ENCODE data around the gene PPP2R5D.
"Not testable (repeated sequence)": the region's sequence is repeated elsewhere in the genome, so short reads cannot be mapped to it uniquely, and the experiment has no call there.

Gene PPP2R5D

GRCh38 chr6:42996513-42996912 is 12.1 kb downstream of the PPP2R5D start:
- no peak for DNase-seq

GRCh38 chr6:42998205-42998604 is 13.8 kb downstream of the PPP2R5D start:
- DNase-seq = not testable (repeated sequence)

GRCh38 chr6:43001843-43002242 is 17.5 kb downstream of the PPP2R5D start:
- no peak for DNase-seq

GRCh38 chr6:43005844-43006243 is 21.5 kb downstream of the PPP2R5D start:
- no peak for DNase-seq

GRCh38 chr6:43006251-43006650 is 21.9 kb downstream of the PPP2R5D start:
- no peak for DNase-seq

- no peak for DNase-seq
Observed at GRCh38 chr6:43007126-43007525, 22.8 kb downstream of the PPP2R5D start.

- DNase-seq = no peak
Observed at GRCh38 chr6:43009124-43009523, 24.8 kb downstream of the PPP2R5D start.

GRCh38 chr6:43011207-43011606 is 26.8 kb downstream of the PPP2R5D start:
- no peak for DNase-seq

GRCh38 chr6:43012364-43012763 is 28.0 kb downstream of the PPP2R5D start:
- DNase-seq = no peak

GRCh38 chr6:43013097-43013842 is 28.9 kb downstream of the PPP2R5D start:
- DNase-seq = peak; percentile 12

- peak; percentile 99 for DNase-seq
Observed at GRCh38 chr6:43013843-43014433, 29.6 kb downstream of the PPP2R5D start, which contains the start of the genes KLHDC3 and MEA1. Gene KLHDC3, plus strand, starts transcription at chr6:43014249. Its CDS starts 2,944 bp downstream, at chr6:43017193. Gene MEA1, minus strand, starts transcription at chr6:43013946. Its CDS starts 133 bp downstream, at chr6:43013813.

GRCh38 chr6:43014434-43014909 is 30.1 kb downstream of the PPP2R5D start:
- no peak for DNase-seq

GRCh38 chr6:43016176-43016942 is 32.0 kb downstream of the PPP2R5D start:
- DNase-seq = no peak

GRCh38 chr6:43016943-43017334 is 32.6 kb downstream of the PPP2R5D start:
- DNase-seq = no peak

- DNase-seq = no peak
Observed at GRCh38 chr6:43019152-43019551, 34.8 kb downstream of the PPP2R5D start.

GRCh38 chr6:43020052-43020705 is 35.8 kb downstream of the PPP2R5D start:
- DNase-seq = no peak

GRCh38 chr6:43020847-43021246 is 36.5 kb downstream of the PPP2R5D start:
- DNase-seq = no peak

- peak; percentile 46 for DNase-seq
Observed at GRCh38 chr6:43021270-43022047, 37.1 kb downstream of the PPP2R5D start, which contains the start of gene RRP36. Gene RRP36, plus strand, starts transcription at chr6:43021623. Its CDS starts 32 bp downstream, at chr6:43021655.

GRCh38 chr6:43024436-43024835 is 40.1 kb downstream of the PPP2R5D start:
- DNase-seq = no peak

- DNase-seq = no peak
Observed at GRCh38 chr6:43026365-43026764, 42.0 kb downstream of the PPP2R5D start.

GRCh38 chr6:43029120-43029519 is 44.8 kb downstream of the PPP2R5D start:
- DNase-seq = no peak

GRCh38 chr6:43032326-43032725 is 48.0 kb downstream of the PPP2R5D start:
- DNase-seq = no peak

Measured in DMS 273 treated with DMSO at 0.1 percent for 48 hours (cell line).